HG03342 (cell line): ENCODE results near the gene OR56A4.

Experiments used
- ATAC-seq: cut with Tn5 transposase; IDR thresholded peaks from one replicate; pipeline ENCODE4 v1.9.1; 2021; ENCODE audit warnings: mild to moderate bottlenecking, moderate library complexity; ENCODE audit not compliant: unreplicated experiment

OR56A4 gene

DNA sequence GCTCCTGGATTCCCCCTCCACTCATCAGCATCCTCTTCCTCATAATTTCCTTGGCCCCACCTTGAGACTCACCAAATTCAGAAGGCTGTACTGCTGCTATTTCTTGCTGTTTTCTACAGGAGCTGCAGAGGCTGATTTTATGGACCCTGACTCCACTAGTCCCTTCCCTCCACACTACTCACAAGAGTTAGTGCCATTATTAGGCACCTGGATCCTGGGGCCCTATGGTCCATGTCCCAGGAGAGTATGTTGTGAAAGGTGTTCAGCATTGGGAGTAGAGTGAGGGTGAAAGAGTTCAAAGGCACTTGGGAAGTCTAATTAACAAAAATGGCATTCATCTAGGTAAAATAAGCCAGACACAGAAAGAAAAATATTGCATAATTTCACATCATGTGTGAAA is at the start of gene OR56A4:
Gene OR56A4, minus strand, starts transcription at position 101 of the 400 bp plus-strand sequence. CDS start 3,954 bp downstream, outside the sequence.
- no peak for ATAC-seq

GRCh38 chr11:6055569-6055968 is 48.8 kb upstream of the OR56A4 start:
- no peak for ATAC-seq

DNA sequence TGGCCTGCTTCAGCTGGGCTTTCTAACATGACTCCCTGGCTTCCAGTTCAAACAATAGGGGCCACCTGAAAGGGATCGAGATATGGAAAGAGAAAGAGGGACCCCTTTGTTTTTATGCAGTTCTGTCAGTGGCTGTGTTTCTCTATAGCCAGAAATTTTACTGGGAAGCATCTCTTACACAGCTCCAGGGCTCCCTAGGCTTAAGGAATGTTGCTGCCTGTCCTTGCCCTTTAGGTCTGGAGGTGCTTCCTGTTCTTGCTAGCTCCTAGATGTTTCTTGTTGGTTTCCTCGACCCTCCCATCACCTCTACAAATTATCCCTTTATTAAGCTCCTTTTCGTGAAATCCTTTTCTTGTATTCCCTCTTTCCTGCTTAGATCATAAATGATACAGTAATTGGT is 45.6 kb upstream of the OR56A4 start:
- no peak for ATAC-seq

- ATAC-seq, result no peak
These were observed 34.1 kb upstream of the OR56A4 start for GRCh38 chr11:6040874-6041273.

- ATAC-seq, result no peak
These were observed 24.1 kb upstream of the OR56A4 start, which contains the start of gene OR56A1 for GRCh38 chr11:6030708-6031405. Gene OR56A1 (minus strand): TSS chr11:6030758. CDS start chr11:6027692, 3,066 bp downstream.

DNA sequence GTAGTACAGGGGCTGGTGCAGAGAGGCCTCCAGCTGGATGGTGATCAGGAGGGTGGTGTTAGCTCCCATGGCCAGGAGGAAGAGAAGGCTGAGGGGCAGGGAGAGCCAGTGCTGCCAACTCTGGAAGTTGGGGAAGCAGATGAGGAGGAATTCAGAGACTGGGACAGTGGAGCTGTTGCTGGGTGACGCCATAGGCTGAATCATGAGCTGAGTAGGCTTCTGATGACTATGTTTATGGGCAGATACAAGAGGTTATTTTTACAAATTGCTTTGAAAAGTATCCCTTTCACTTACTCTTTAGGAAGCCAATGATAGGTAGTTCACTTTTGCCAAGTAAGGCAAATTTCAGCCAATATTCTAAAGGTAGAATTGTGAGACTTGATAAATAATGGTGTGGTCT is 20.8 kb upstream of the OR56A4 start:
- ATAC-seq, result no peak

DNA sequence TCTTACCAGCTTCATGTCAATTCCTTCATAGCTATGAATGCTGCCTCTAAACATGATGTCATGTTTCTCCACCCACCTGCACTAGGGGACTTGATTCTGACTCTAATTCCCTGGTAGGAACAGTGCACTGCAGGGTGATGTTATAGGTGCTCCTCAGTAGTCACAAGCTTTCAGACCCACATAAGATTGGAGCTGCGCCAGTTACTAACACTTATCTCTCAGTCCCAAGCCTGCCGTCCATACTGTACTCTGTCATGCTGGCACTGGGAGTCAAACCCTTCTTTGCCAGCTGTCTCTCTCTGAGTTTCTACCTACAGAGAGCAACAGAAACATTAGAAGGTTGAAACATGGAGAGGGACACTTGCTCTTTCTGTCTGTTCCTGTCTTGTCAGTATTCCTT is 18.3 kb upstream of the OR56A4 start:
- no peak for ATAC-seq

DNA sequence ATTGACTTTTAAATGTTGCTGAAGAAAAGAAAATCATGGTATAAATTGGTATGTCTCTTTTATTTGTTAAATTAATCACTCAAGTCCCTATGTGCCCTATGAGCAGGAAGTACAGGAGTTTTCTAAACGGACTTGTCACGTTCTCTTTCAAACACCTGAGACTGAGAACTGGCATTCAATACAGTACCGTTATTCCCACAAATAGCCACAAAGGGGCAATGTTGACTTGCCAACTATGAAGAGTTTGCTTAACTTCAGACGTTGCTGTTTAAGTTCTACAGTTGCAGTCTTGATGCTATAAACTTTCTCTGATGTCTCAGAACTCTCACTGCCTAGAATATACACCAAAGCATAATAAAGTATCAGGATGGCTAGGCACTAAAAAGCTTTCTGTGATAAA is 16.2 kb upstream of the OR56A4 start:
- ATAC-seq, result peak; percentile 44

GRCh38 chr11:6013042-6013441 is 6.3 kb upstream of the OR56A4 start:
- no peak for ATAC-seq

DNA sequence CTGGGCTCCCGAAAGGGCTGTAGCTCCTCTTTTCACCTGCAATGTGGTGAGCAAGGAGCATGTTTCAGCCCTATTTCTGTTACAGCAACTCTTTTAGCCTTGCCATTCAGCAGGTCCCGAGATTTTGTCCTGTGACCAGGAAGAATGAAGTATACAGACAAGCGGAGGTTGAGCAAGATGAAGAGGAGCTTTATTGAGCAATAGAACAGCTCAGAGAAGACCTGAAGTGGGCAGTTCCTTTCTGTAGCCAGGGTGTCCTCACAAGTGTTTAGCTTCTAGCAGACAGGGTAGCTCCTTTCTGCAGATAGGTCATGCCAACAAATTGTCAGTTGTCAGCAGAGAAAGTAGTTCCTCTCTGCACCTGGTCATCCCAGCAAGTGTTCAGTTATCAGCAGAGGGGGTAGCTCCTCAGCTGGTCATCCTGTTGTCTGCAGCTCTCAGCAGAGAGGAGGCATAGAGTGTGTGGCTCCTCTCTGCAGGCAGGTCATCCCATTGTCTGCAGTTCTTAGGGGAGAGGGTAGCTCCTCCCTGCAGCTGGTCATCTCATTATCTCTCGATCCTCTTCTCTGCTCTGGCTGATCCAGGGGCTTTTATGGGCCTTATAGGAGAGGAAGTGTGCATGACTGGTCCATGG is 5.4 kb upstream of the OR56A4 start:
- no peak for ATAC-seq

DNA sequence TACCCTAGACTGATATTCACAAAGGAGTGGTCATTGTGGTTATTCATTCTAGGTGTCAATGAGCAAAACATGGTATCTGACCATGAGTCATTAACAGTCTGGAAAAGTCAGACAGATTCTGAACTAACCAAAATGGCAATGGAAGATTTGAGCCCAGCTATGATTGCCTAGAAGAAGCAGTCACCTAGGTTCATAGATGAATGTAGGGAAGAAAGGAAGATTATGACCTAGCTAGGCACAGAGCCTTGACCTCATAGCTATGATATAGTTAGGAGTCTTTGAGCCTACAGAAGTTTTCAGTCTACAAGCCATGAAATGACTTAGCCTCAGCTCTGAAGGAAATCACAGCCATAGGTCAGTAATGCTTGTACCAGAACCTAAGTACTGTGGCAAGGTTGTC is 351 bp downstream of the OR56A4 start:
- ATAC-seq, result no peak

GRCh38 chr11:6002202-6002699 is 4.5 kb downstream of the OR56A4 start:
- ATAC-seq, result no peak

- ATAC-seq, result no peak
These were observed 12.0 kb downstream of the OR56A4 start for GRCh38 chr11:5994791-5995190.

DNA sequence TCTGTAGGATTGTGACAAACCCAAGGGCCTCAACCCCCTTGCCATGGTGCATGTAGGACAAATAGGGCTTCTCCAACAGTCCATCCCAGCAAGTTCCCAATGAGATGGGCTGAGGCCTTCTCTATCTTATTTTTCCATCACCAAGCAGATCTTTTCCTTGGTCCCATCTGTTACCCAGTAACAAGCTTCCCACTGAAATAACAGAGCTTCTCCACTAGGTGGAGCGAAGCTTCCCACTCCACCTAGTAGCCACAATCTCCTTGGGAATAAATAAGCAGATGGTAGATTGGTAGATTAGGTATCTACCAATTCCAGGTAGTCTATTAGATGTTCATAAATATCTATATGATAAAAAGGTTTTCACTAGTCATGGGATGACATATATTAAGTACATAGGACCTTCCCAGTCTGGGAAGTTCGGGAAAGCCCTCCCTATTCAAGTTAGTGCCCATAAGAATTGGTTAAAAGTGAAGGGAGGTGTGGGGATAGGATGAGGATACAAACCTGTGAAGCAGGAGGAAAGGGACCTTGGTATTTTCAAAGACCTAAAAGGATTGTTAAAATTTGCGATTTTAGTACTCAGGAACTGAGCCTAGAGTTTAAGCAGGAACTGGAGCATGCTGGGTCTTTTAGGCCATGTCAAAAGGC is 14.0 kb downstream of the OR56A4 start:
- ATAC-seq, result no peak

- ATAC-seq, result no peak
These were observed 14.6 kb downstream of the OR56A4 start for GRCh38 chr11:5992150-5992549.

- ATAC-seq, result no peak
These were observed 17.5 kb downstream of the OR56A4 start for GRCh38 chr11:5989203-5989602.

GRCh38 chr11:5986885-5987284 is 19.9 kb downstream of the OR56A4 start, which contains the start of gene OR52L1:
Gene OR52L1 (minus strand): TSS chr11:5986985. CDS start chr11:5986930, 55 bp downstream.
- ATAC-seq, result no peak

- ATAC-seq, result no peak
These were observed 23.3 kb downstream of the OR56A4 start for GRCh38 chr11:5983443-5983842.

GRCh38 chr11:5973530-5973929 is 33.2 kb downstream of the OR56A4 start:
- ATAC-seq, result no peak

DNA sequence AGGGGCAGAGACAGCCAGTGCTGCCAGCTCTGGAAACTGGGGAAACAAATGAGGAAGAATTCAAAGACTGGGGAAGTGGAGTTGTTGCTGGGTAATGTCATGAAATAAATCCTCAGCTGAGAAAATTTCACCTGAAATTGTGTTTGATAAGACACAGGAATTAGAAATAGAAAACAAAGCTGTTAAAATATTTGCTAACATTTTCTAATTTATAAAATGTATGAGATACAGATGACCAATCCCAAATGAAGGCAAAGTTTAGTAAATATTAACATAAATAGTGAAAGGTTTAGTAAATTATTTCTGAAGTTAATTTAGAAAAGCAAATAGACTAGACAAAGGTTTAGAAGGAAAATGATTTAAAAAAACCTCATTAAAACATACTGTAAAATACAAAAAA is 38.4 kb downstream of the OR56A4 start, which contains the start of gene OR56A5:
Gene OR56A5, minus strand, starts transcription at position 101 of the 400 bp plus-strand sequence. Its CDS starts 0 bp downstream, at position 101.
- no peak for ATAC-seq

GRCh38 chr11:5967708-5968107 is 39.0 kb downstream of the OR56A4 start:
- no peak for ATAC-seq

- no peak for ATAC-seq
These were observed 39.8 kb downstream of the OR56A4 start for GRCh38 chr11:5966958-5967357.
